GM21515 (cell line): ENCODE measurements around the gene ENGASE.
"Not testable (repeated sequence)": the region's sequence is repeated elsewhere in the genome, so short reads cannot be mapped to it uniquely, and the experiment has no call there.

Experiments
- ATAC-seq: cut with Tn5 transposase; IDR thresholded peaks from one replicate; pipeline ENCODE4 v1.9.1; 2021; ENCODE audit not compliant: unreplicated experiment

ENGASE gene

GRCh38 chr17:79051306-79051705 lies 23.3 kb upstream of the ENGASE start:
- no peak for ATAC-seq

GRCh38 chr17:79052131-79052530 lies 22.5 kb upstream of the ENGASE start:
- ATAC-seq: no peak

- no peak for ATAC-seq
These were observed 21.2 kb upstream of the ENGASE start for GRCh38 chr17:79053251-79053925.

GRCh38 chr17:79054200-79054960 lies 20.2 kb upstream of the ENGASE start:
- ATAC-seq: no peak

GRCh38 chr17:79055197-79055596 lies 19.4 kb upstream of the ENGASE start:
- no peak for ATAC-seq

GRCh38 chr17:79057737-79058385 lies 16.8 kb upstream of the ENGASE start:
- ATAC-seq: no peak

- ATAC-seq: no peak
These were observed 11.9 kb upstream of the ENGASE start for GRCh38 chr17:79062691-79063090.

GRCh38 chr17:79064026-79064425 lies 10.6 kb upstream of the ENGASE start:
- ATAC-seq: no peak

GRCh38 chr17:79065105-79065670 lies 9.4 kb upstream of the ENGASE start:
- ATAC-seq: no peak

GRCh38 chr17:79066963-79067362 lies 7.7 kb upstream of the ENGASE start:
- no peak for ATAC-seq

GRCh38 chr17:79070266-79070880 lies 4.3 kb upstream of the ENGASE start:
- no peak for ATAC-seq

- no peak for ATAC-seq
These were observed 3.4 kb upstream of the ENGASE start for GRCh38 chr17:79071161-79071740.

GRCh38 chr17:79072544-79072943 lies 2.1 kb upstream of the ENGASE start:
- no peak for ATAC-seq

- ATAC-seq: no peak
These were observed 1.5 kb upstream of the ENGASE start for GRCh38 chr17:79073016-79073705.

GRCh38 chr17:79073706-79074088 lies 927 bp upstream of the ENGASE start:
- no peak for ATAC-seq

- not testable (repeated sequence) for ATAC-seq
These were observed 439 bp upstream of the ENGASE start for GRCh38 chr17:79074121-79074648.

- ATAC-seq: no peak
These were observed 774 bp downstream of the ENGASE start for GRCh38 chr17:79075446-79075750.

GRCh38 chr17:79075861-79076406 lies 1.3 kb downstream of the ENGASE start:
- ATAC-seq: no peak

GRCh38 chr17:79077587-79077986 lies 3.0 kb downstream of the ENGASE start:
- ATAC-seq: no peak
